Neural cell (in vitro differentiated cells): ENCODE measurements around the gene RNF123. TPM values are rescaled to one million over a fixed set of nuclear protein-coding genes. Genes with fewer than 3 reads are reported as not detected.

Source experiments
- H2AFZ ChIP-seq: fragments of 200-600, 300-800 bp; sonication (generic), shearing (Covaris generic); 2 replicates; pipeline ENCODE4 v1.6.0; 2014; ENCODE audit warnings: low read depth, mild to moderate bottlenecking, antibody characterized with exemption, low read length, moderate library complexity
- H3F3A ChIP-seq: fragments of 200-600 bp; shearing (Covaris generic); 2 replicates; pipeline ENCODE4 v1.6.1; 2016; ENCODE audit warnings: mild to moderate bottlenecking, moderate library complexity, mixed read lengths, antibody characterized with exemption, low read length; ENCODE audit not compliant: insufficient read depth, poor library complexity, severe bottlenecking
- H3K27ac ChIP-seq: fragments of 200-600, 300-800 bp; sonication (generic), shearing (Covaris generic); 2 replicates; pipeline ENCODE4 v1.5.1; 2014; ENCODE audit warnings: mild to moderate bottlenecking, low read length, moderate library complexity
- H3K27me3 ChIP-seq: fragments of 300-800, 200-600 bp; sonication (generic), shearing (Covaris generic); 2 replicates; pipeline ENCODE4 v1.6.0; 2014; ENCODE audit warnings: mild to moderate bottlenecking, low read depth, low read length, moderate library complexity; ENCODE audit not compliant: insufficient read depth
- H3K36me3 ChIP-seq: fragments of 300-800, 200-600 bp; sonication (generic), shearing (Covaris generic); 2 replicates; pipeline ENCODE4 v1.5.1; 2014; ENCODE audit warnings: mild to moderate bottlenecking, antibody characterized with exemption, low read length, moderate library complexity; ENCODE audit not compliant: insufficient read depth
- H3K4me2 ChIP-seq: fragments of 300-800, 200-600 bp; sonication (generic), shearing (Covaris generic); 2 replicates; pipeline ENCODE4 v1.6.0; 2014; ENCODE audit warnings: mild to moderate bottlenecking, low read length
- H3K4me3 ChIP-seq: fragments of 300-800, 200-600 bp; sonication (generic), shearing (Covaris generic); 2 replicates; pipeline ENCODE4 v1.5.1; 2014; ENCODE audit warnings: mild to moderate bottlenecking, low read length, moderate library complexity
- H3K79me2 ChIP-seq: fragments of 200-600 bp; shearing (Covaris generic); replicated peaks from 2 replicates; pipeline ENCODE4 v1.6.0; 2014; ENCODE audit warnings: mild to moderate bottlenecking, low read length, moderate library complexity; ENCODE audit not compliant: insufficient read depth
- H3K9ac ChIP-seq: fragments of 300-800, 200-600 bp; sonication (generic), shearing (Covaris generic); 2 replicates; pipeline ENCODE4 v1.6.1; 2016; ENCODE audit warnings: mild to moderate bottlenecking, low read length, mixed read lengths
- H3K9me2 ChIP-seq: fragments of 200-600 bp; shearing (Covaris generic); 2 replicates; pipeline ENCODE4 v1.6.1; 2016; ENCODE audit warnings: mild to moderate bottlenecking, low read length, mixed read lengths; ENCODE audit not compliant: insufficient read depth
- H3K9me3 ChIP-seq: fragments of 200-600, 300-800 bp; sonication (generic), shearing (Covaris generic); 2 replicates; pipeline ENCODE4 v1.6.1; 2016; ENCODE audit warnings: mild to moderate bottlenecking, mixed run types, low read length, moderate library complexity, mixed read lengths
- H4K20me1 ChIP-seq: fragments of 200-600 bp; shearing (Covaris generic); 2 replicates; pipeline ENCODE4 v1.6.1; 2016; ENCODE audit warnings: mild to moderate bottlenecking, mixed run types; ENCODE audit not compliant: insufficient read depth
- EP300 ChIP-seq: fragments of 450-650 bp; conservative IDR thresholded peaks from 2 replicates; pipeline ENCODE4 v1.6.1; 2014; ENCODE audit warnings: antibody characterized with exemption, mild to moderate bottlenecking, moderate library complexity; ENCODE audit not compliant: poor library complexity, severe bottlenecking
- EZH2 ChIP-seq: fragments of 200-600, 300-800 bp; shearing (Covaris generic), sonication (generic); IDR thresholded peaks from 2 replicates; pipeline ENCODE4 v1.6.1; 2014; ENCODE audit warnings: antibody characterized with exemption, low read length, borderline replicate concordance, mild to moderate bottlenecking; ENCODE audit not compliant: insufficient read depth, poor library complexity, severe bottlenecking
- MXI1 ChIP-seq: fragments of 450-650 bp; conservative IDR thresholded peaks from 2 replicates; pipeline ENCODE4 v1.6.1; 2014; ENCODE audit warnings: antibody characterized with exemption, mild to moderate bottlenecking; ENCODE audit not compliant: poor library complexity, severe bottlenecking
- POLR2AphosphoS5 ChIP-seq: IDR thresholded peaks from 2 replicates; pipeline ENCODE4 v1.6.1; 2012
- RAD21 ChIP-seq: fragments of 450-650 bp; conservative IDR thresholded peaks from 2 replicates; pipeline ENCODE4 v1.6.1; 2014; ENCODE audit warnings: antibody characterized with exemption, mild to moderate bottlenecking, moderate library complexity
- REST ChIP-seq: IDR thresholded peaks from 2 replicates; pipeline ENCODE4 v1.6.1; 2012; ENCODE audit warnings: borderline replicate concordance
- SMC3 ChIP-seq: fragments of 450-650 bp; conservative IDR thresholded peaks from 2 replicates; pipeline ENCODE4 v1.6.1; 2014; ENCODE audit warnings: antibody characterized with exemption, mild to moderate bottlenecking, moderate library complexity; ENCODE audit not compliant: poor library complexity
- TAF1 ChIP-seq: IDR thresholded peaks from 2 replicates; pipeline ENCODE4 v1.6.1; 2012; ENCODE audit warnings: low read depth
- polyA plus RNA-seq: library from polyadenylated mRNA; depleted of rRNA; stranded (reverse); fragments of >200 nt; gene quantifications from 2 replicates; pipeline ENCODE4 v1.2.3, GENCODE V29; 2014
- TF ChIP-seq, protein P1 (sequence below): fragments of 450-650 bp; IDR thresholded peaks from 2 replicates; pipeline ENCODE4 v1.5.1; 2014; ENCODE audit warnings: antibody characterized with exemption, mild to moderate bottlenecking, moderate library complexity; ENCODE audit not compliant: poor library complexity, severe bottlenecking

Gene RNF123
- polyA plus RNA-seq, 1 donor from 2014 or later, result 27.4 TPM

- no peaks in the 10 kb centered on the region for H3K9me2 ChIP-seq
- H3K27me3 ChIP-seq, result no peaks in the 10 kb centered on the region
- no peak overlapping the region for H3K4me3 ChIP-seq
- H3K9ac ChIP-seq, result no peak overlapping the region
- H3K79me2 ChIP-seq, result no peaks in the 10 kb centered on the region
- H3F3A ChIP-seq, result no peaks in the 10 kb centered on the region
- TF ChIP-seq MXI1 (no peak), POLR2AphosphoS5 (no peak), TAF1 (no peak), EP300 (no peak), SMC3 (no peak), EZH2 (no peak), REST (no peak), RAD21 (no peak)
- TF ChIP-seq, protein P1, sequence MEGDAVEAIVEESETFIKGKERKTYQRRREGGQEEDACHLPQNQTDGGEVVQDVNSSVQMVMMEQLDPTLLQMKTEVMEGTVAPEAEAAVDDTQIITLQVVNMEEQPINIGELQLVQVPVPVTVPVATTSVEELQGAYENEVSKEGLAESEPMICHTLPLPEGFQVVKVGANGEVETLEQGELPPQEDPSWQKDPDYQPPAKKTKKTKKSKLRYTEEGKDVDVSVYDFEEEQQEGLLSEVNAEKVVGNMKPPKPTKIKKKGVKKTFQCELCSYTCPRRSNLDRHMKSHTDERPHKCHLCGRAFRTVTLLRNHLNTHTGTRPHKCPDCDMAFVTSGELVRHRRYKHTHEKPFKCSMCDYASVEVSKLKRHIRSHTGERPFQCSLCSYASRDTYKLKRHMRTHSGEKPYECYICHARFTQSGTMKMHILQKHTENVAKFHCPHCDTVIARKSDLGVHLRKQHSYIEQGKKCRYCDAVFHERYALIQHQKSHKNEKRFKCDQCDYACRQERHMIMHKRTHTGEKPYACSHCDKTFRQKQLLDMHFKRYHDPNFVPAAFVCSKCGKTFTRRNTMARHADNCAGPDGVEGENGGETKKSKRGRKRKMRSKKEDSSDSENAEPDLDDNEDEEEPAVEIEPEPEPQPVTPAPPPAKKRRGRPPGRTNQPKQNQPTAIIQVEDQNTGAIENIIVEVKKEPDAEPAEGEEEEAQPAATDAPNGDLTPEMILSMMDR, result no peak
- H4K20me1 ChIP-seq, result no peaks in the 10 kb centered on the region
- no peak overlapping the region for H3K27ac ChIP-seq
- no peak overlapping the region for H3K4me2 ChIP-seq
- H2AFZ ChIP-seq, result no peak overlapping the region
- no peaks in the 10 kb centered on the region for H3K36me3 ChIP-seq
- no peaks in the 10 kb centered on the region for H3K9me3 ChIP-seq
Measured at GRCh38 chr3:49706456-49707112, 17.2 kb downstream of the RNF123 start.

DNA sequence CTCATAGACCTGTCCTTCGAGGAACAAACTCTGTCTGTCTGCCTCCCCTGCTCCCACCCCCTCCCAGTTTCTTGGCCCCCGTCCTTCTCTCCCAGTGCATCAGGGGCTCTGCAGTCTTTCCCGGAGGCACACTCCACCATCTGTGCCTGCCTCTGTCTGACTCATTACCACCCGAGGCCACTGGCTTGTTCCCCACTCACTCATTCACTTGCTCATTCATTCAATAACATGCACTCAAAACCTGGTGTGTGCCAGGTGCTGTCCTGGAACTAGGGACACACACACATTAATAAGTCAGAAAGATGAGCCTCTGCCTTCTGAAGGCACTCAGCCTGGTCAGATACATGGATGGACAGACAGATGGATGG, 17.7 kb downstream of the RNF123 start:
- no peaks in the 10 kb centered on the region for H3K27me3 ChIP-seq
- no peaks in the 10 kb centered on the region for H3K9me3 ChIP-seq
- H3K36me3 ChIP-seq, result no peaks in the 10 kb centered on the region
- no peaks in the 10 kb centered on the region for H4K20me1 ChIP-seq
- H3K79me2 ChIP-seq, result no peaks in the 10 kb centered on the region
- no peak overlapping the region for H3K4me2 ChIP-seq
- no peak overlapping the region for H3K27ac ChIP-seq
- no peaks in the 10 kb centered on the region for H3F3A ChIP-seq
- TF ChIP-seq MXI1 (no peak), REST (no peak), RAD21 (no peak), SMC3 (no peak), EZH2 (no peak), TAF1 (no peak), EP300 (no peak), POLR2AphosphoS5 (no peak)
- TF ChIP-seq, protein P1, result no peak
- H2AFZ ChIP-seq, result no peak overlapping the region
- H3K4me3 ChIP-seq, result no peak overlapping the region
- no peaks in the 10 kb centered on the region for H3K9me2 ChIP-seq
- no peak overlapping the region for H3K9ac ChIP-seq
